Astrocyte (in vitro differentiated cells and primary cell): ENCODE measurements around the gene OR1E2. TPM values are rescaled to one million over a fixed set of nuclear protein-coding genes. Genes with fewer than 3 reads are reported as not detected.
"Not testable (repeated sequence)": the region's sequence is repeated elsewhere in the genome, so short reads cannot be mapped to it uniquely, and the experiment has no call there.

ENCODE experiments used
- DNase-seq: peaks from one replicate; pipeline ENCODE4 v3.0.0-alpha.2; 2010; ENCODE audit warnings: low read depth
- FAIRE-seq: peaks from 2 replicates; lab custom pipeline; 2011; peaks lifted over from hg19 to GRCh38; lab: Jason Lieb, UNC
- H2AFZ ChIP-seq: 2 replicates; pipeline ENCODE4 v1.6.0; 2012; ENCODE audit warnings: low read depth, low read length, inconsistent platforms
- H3K27ac ChIP-seq: 2 replicates; pipeline ENCODE4 v1.5.1; 2011; ENCODE audit warnings: low read depth, low read length, inconsistent platforms
- H3K27me3 ChIP-seq: 2 replicates; pipeline ENCODE4 v1.6.0; 2011; ENCODE audit warnings: low read length, inconsistent platforms; ENCODE audit not compliant: insufficient read depth
- H3K36me3 ChIP-seq: 2 replicates; pipeline ENCODE4 v1.5.1; 2011; ENCODE audit warnings: low read length, inconsistent platforms; ENCODE audit not compliant: insufficient read depth
- H3K4me1 ChIP-seq: 2 replicates; pipeline ENCODE4 v1.5.1; 2011; ENCODE audit warnings: low read length, inconsistent platforms; ENCODE audit not compliant: insufficient read depth
- H3K4me2 ChIP-seq: 2 replicates; pipeline ENCODE4 v1.6.0; 2012; ENCODE audit warnings: low read length, inconsistent platforms
- H3K4me3 ChIP-seq: 2 replicates; pipeline ENCODE4 v1.5.1; 2011; ENCODE audit warnings: low read depth, mild to moderate bottlenecking, low read length, inconsistent platforms; ENCODE audit not compliant: insufficient read depth
- H3K79me2 ChIP-seq: 2 replicates; pipeline ENCODE4 v1.6.0; 2012; ENCODE audit warnings: mild to moderate bottlenecking, low read length, inconsistent platforms; ENCODE audit not compliant: insufficient read depth
- H3K9ac ChIP-seq: 2 replicates; pipeline ENCODE4 v1.6.0; 2012; ENCODE audit warnings: mild to moderate bottlenecking, low read length, inconsistent platforms
- H3K9me3 ChIP-seq: 2 replicates; pipeline ENCODE4 v1.5.1; 2012; ENCODE audit warnings: low read depth, mild to moderate bottlenecking, low read length, inconsistent platforms; ENCODE audit not compliant: insufficient read depth
- H4K20me1 ChIP-seq: 2 replicates; pipeline ENCODE4 v1.6.0; 2012; ENCODE audit warnings: low read length, inconsistent platforms; ENCODE audit not compliant: insufficient read depth
- H3K27ac Mint-ChIP-seq: one replicate; pipeline ENCODE4 v1.8.0; 2021; ENCODE audit warnings: mild to moderate bottlenecking, mixed read lengths; ENCODE audit not compliant: unreplicated experiment
- H3K27me3 Mint-ChIP-seq: one replicate; pipeline ENCODE4 v1.8.0; 2021; ENCODE audit warnings: low read depth, mixed read lengths; ENCODE audit not compliant: unreplicated experiment
- H3K36me3 Mint-ChIP-seq: one replicate; pipeline ENCODE4 v1.8.0; 2021; ENCODE audit warnings: low read depth, mixed read lengths; ENCODE audit not compliant: unreplicated experiment
- H3K4me1 Mint-ChIP-seq: one replicate; pipeline ENCODE4 v1.8.0; 2021; ENCODE audit warnings: low read depth, mixed read lengths; ENCODE audit not compliant: unreplicated experiment
- H3K4me3 Mint-ChIP-seq: one replicate; pipeline ENCODE4 v1.8.0; 2021; ENCODE audit warnings: mild to moderate bottlenecking, moderate library complexity, mixed read lengths; ENCODE audit not compliant: unreplicated experiment
- H3K9me3 Mint-ChIP-seq: one replicate; pipeline ENCODE4 v1.8.0; 2021; ENCODE audit warnings: mild to moderate bottlenecking, mixed read lengths; ENCODE audit not compliant: unreplicated experiment
- EZH2 ChIP-seq: IDR thresholded peaks from 2 replicates; pipeline ENCODE4 v1.6.1; 2012; ENCODE audit warnings: mild to moderate bottlenecking, low read length, inconsistent platforms; ENCODE audit not compliant: insufficient read depth
- total RNA-seq: library from RNA; stranded (reverse); gene quantifications from 2 replicates; pipeline ENCODE4 v1.2.1, GENCODE V29; 2021
- TF ChIP-seq, protein P1 (sequence below): IDR thresholded peaks from 2 replicates; pipeline ENCODE4 v1.5.1; 2011; ENCODE audit warnings: low read depth, mild to moderate bottlenecking, inconsistent platforms, low read length, moderate library complexity; ENCODE audit not compliant: insufficient read depth

OR1E2 gene
- total RNA-seq, 1 donor from 2014 or later = not detected

DNA sequence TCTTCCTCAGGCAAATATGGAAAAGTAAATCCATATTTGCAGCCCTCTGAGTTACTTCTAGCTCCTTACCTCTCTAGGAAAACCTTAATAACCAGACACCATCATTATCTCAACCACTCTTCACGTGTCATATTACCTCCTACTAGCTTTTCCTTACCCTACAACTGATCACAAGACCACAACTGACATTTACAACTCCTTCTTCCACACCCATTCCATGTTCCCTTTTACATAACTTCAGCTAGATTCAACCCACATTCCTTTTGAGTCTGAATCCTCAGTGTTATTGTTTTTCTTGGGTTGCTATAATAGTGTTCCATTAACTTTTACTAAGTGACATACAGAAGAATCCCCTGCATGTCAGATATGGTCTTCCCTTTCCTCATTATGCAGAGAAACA lies 4.7 kb upstream of the OR1E2 start:
- Histone ChIP-seq H3K9ac (no peak overlapping the region), H3K36me3 (no peaks in the 10 kb centered on the region), H3K27me3 (no peaks in the 10 kb centered on the region), H4K20me1 (no peaks in the 10 kb centered on the region), H3K4me1 (no peaks in the 10 kb centered on the region), H3K27ac (no peak overlapping the region), H3K4me2 (no peak overlapping the region), H3K79me2 (no peaks in the 10 kb centered on the region), H3K9me3 (no peaks in the 10 kb centered on the region), H3K4me3 (no peak overlapping the region), H2AFZ (no peak overlapping the region)
- H3K4me1 Mint-ChIP-seq = no peaks in the 10 kb centered on the region
- peaks cover 10% of the 10 kb centered on the region for H3K27me3 Mint-ChIP-seq
- no peak for TF ChIP-seq EZH2
- TF ChIP-seq, protein P1, sequence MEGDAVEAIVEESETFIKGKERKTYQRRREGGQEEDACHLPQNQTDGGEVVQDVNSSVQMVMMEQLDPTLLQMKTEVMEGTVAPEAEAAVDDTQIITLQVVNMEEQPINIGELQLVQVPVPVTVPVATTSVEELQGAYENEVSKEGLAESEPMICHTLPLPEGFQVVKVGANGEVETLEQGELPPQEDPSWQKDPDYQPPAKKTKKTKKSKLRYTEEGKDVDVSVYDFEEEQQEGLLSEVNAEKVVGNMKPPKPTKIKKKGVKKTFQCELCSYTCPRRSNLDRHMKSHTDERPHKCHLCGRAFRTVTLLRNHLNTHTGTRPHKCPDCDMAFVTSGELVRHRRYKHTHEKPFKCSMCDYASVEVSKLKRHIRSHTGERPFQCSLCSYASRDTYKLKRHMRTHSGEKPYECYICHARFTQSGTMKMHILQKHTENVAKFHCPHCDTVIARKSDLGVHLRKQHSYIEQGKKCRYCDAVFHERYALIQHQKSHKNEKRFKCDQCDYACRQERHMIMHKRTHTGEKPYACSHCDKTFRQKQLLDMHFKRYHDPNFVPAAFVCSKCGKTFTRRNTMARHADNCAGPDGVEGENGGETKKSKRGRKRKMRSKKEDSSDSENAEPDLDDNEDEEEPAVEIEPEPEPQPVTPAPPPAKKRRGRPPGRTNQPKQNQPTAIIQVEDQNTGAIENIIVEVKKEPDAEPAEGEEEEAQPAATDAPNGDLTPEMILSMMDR = no peak
- no peak overlapping the region for H3K27ac Mint-ChIP-seq
- H3K36me3 Mint-ChIP-seq = no peaks in the 10 kb centered on the region
- FAIRE-seq = no peak
- H3K9me3 Mint-ChIP-seq = peaks cover 2% of the 10 kb centered on the region
- no peak overlapping the region for H3K4me3 Mint-ChIP-seq
- DNase-seq = no peak

DNA sequence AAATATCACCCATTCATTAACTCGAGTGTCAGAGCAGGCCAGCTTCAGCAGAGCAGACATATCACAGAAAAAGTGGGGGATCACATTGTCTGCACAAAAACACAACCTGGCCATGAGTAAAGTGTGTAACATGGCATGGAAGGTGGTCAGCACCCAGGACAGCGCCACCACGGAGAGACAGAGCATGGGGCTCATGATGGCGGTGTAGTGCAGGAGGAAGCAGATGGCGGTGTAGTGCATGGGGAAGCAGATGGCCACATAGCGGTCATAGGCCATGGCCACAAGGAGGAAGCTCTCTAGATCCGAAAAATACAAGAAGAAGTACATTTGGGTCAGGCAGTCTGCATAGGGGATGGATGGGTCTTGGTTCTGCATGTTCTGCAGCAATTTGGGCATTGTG lies 426 bp downstream of the OR1E2 start:
- H3K4me2 ChIP-seq, H3K27me3 Mint-ChIP-seq, H3K9me3 Mint-ChIP-seq, H3K79me2 ChIP-seq, FAIRE-seq, H3K9me3 ChIP-seq, H3K27ac Mint-ChIP-seq, H3K4me3 Mint-ChIP-seq, H3K4me1 Mint-ChIP-seq, H3K4me3 ChIP-seq, H3K4me1 ChIP-seq, H3K27ac ChIP-seq, H3K27me3 ChIP-seq, H2AFZ ChIP-seq, H4K20me1 ChIP-seq, H3K36me3 ChIP-seq, H3K9ac ChIP-seq, DNase-seq, H3K36me3 Mint-ChIP-seq: not testable (repeated sequence)

DNA sequence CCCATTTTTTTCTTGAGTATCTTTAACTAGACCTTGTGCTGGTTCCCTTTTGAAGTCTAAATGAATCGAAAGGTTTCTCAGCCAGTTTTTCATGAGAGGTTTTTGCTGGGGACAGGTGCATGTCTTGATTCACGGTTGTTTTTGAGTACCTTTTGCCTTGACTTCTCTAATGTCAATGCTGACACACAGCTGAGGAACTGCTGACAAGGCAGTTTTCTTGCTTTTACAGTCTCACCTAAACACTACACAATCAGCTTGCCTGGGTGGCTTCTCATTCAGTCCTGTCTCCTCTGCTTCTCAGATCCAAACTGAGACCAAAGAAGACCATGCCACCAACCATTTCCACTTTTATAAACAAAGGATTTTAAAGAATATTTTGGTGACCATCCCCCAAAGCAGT lies 15.4 kb downstream of the OR1E2 start:
- Histone ChIP-seq H3K4me2 (no peak overlapping the region), H3K9ac (no peak overlapping the region), H3K27me3 (no peaks in the 10 kb centered on the region), H3K27ac (no peak overlapping the region), H3K9me3 (no peaks in the 10 kb centered on the region), H4K20me1 (no peaks in the 10 kb centered on the region), H3K4me3 (no peak overlapping the region), H2AFZ (no peak overlapping the region), H3K79me2 (no peaks in the 10 kb centered on the region), H3K36me3 (no peaks in the 10 kb centered on the region), H3K4me1 (no peaks in the 10 kb centered on the region)
- H3K27me3 Mint-ChIP-seq = peaks cover 4% of the 10 kb centered on the region
- FAIRE-seq = no peak
- no peak for DNase-seq
- no peaks in the 10 kb centered on the region for H3K9me3 Mint-ChIP-seq
- H3K36me3 Mint-ChIP-seq = peaks cover 2% of the 10 kb centered on the region
- H3K27ac Mint-ChIP-seq = no peak overlapping the region
- no peak for TF ChIP-seq EZH2
- TF ChIP-seq, protein P1 = no peak
- no peaks in the 10 kb centered on the region for H3K4me1 Mint-ChIP-seq
- no peak overlapping the region for H3K4me3 Mint-ChIP-seq
